SU-DHL-6 (cell line): Measurements from ENCODE around the gene CARD9.
"Not testable (repeated sequence)": the region's sequence is repeated elsewhere in the genome, so short reads cannot be mapped to it uniquely, and the experiment has no call there.

Source experiments
- H2AFZ ChIP-seq: fragments of 200-600 bp; sonication (generic); 2 replicates; pipeline ENCODE4 v1.6.1; 2014; ENCODE audit warnings: low read depth, mild to moderate bottlenecking, moderate library complexity, mixed read lengths, antibody characterized with exemption, low read length; ENCODE audit not compliant: severe bottlenecking
- H3F3A ChIP-seq: fragments of 200-600 bp; shearing (Covaris generic); 2 replicates; pipeline ENCODE4 v1.6.0; 2016; ENCODE audit warnings: antibody characterized with exemption, mild to moderate bottlenecking; ENCODE audit not compliant: insufficient read depth
- H3K27ac ChIP-seq: fragments of 200-600 bp; sonication (generic); 2 replicates; pipeline ENCODE4 v1.5.1; 2016; ENCODE audit warnings: low read depth, mild to moderate bottlenecking, low read length, moderate library complexity, mixed read lengths
- H3K27me3 ChIP-seq: fragments of 200-600 bp; sonication (generic), shearing (Covaris generic); 2 replicates; pipeline ENCODE4 v1.6.0; 2014; ENCODE audit warnings: mild to moderate bottlenecking, low read length
- H3K36me3 ChIP-seq: fragments of 200-600 bp; sonication (generic); 2 replicates; pipeline ENCODE4 v1.6.1; 2014; ENCODE audit warnings: mild to moderate bottlenecking, low read length, mixed read lengths
- H3K4me2 ChIP-seq: fragments of 300-600, 200-600 bp; shearing (Covaris generic), sonication (generic); 2 replicates; pipeline ENCODE4 v1.6.0; 2014; ENCODE audit warnings: low read length, low read depth, mild to moderate bottlenecking; ENCODE audit not compliant: poor library complexity, severe bottlenecking
- H3K4me3 ChIP-seq: fragments of 200-600 bp; sonication (generic); 2 replicates; pipeline ENCODE4 v1.5.1; 2014; ENCODE audit warnings: antibody characterized with exemption, low read length, mild to moderate bottlenecking, mixed read lengths; ENCODE audit not compliant: insufficient read depth, poor library complexity, severe bottlenecking
- H3K79me2 ChIP-seq: fragments of 200-600 bp; sonication (generic); 2 replicates; pipeline ENCODE4 v1.6.1; 2014; ENCODE audit warnings: mild to moderate bottlenecking, low read length, moderate library complexity; ENCODE audit not compliant: insufficient read depth
- H3K9ac ChIP-seq: fragments of 200-600 bp; sonication (generic); 2 replicates; pipeline ENCODE4 v1.7.0; 2014; ENCODE audit warnings: mild to moderate bottlenecking, low read length
- H3K9me2 ChIP-seq: fragments of 200-600 bp; sonication (generic); replicated peaks from 2 replicates; pipeline ENCODE4 v1.6.1; 2014; ENCODE audit warnings: low read length; ENCODE audit not compliant: insufficient read depth
- H3K9me3 ChIP-seq: fragments of 200-600 bp; sonication (generic); 2 replicates; pipeline ENCODE4 v1.6.1; 2014; ENCODE audit warnings: low read length, mixed read lengths; ENCODE audit not compliant: insufficient read depth
- H4K20me1 ChIP-seq: fragments of 200-600 bp; sonication (generic); 2 replicates; pipeline ENCODE4 v1.6.1; 2014; ENCODE audit warnings: low read depth, mild to moderate bottlenecking, antibody characterized with exemption, low read length, moderate library complexity, mixed read lengths
- EZH2phosphoT487 ChIP-seq: fragments of 200-600 bp; sonication (generic), shearing (Covaris generic); conservative IDR thresholded peaks from 2 replicates; pipeline ENCODE4 v1.6.1; 2018; ENCODE audit warnings: mild to moderate bottlenecking, antibody characterized with exemption, low read length, moderate library complexity, mixed read lengths
- TF ChIP-seq, protein P1 (sequence below): fragments of 200-600 bp; sonication (generic); IDR thresholded peaks from one replicate; pipeline ENCODE4 v1.5.1; 2017; ENCODE audit warnings: antibody characterized with exemption, mild to moderate bottlenecking, low read length, moderate library complexity; ENCODE audit not compliant: insufficient read depth, poor library complexity, severe bottlenecking

CARD9 gene

DNA sequence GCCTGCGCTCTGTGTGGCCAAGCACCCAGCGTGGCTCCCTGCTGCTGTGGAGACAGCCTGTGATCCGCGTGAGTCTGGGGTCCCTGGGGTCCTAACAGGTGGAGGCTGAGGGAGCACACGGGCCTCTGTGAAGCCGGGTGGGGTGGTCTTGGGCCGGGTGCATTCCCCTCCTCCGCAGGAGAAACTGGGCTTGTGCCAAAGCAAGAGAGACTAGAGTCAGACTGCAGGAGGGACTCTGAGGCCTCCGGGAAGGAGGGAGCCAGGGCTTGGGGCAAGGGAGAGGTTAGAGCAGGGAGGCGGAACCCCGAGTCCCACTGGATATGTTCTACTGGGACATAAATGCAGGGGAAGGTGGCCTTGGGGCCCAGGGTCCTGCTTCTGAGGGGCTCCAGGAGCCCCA, 20.4 kb downstream of the CARD9 start:
- Histone ChIP-seq H3K79me2 (no peaks in the 10 kb centered on the region), H3K4me3 (no peak overlapping the region), H3K9me3 (no peaks in the 10 kb centered on the region), H4K20me1 (no peaks in the 10 kb centered on the region), H3K27ac (no peak overlapping the region), H3K9ac (no peak overlapping the region), H3F3A (no peaks in the 10 kb centered on the region), H3K27me3 (no peaks in the 10 kb centered on the region), H3K36me3 (no peaks in the 10 kb centered on the region), H3K4me2 (no peak overlapping the region), H3K9me2 (no peaks in the 10 kb centered on the region), H2AFZ (no peak overlapping the region)
- TF ChIP-seq, protein P1, sequence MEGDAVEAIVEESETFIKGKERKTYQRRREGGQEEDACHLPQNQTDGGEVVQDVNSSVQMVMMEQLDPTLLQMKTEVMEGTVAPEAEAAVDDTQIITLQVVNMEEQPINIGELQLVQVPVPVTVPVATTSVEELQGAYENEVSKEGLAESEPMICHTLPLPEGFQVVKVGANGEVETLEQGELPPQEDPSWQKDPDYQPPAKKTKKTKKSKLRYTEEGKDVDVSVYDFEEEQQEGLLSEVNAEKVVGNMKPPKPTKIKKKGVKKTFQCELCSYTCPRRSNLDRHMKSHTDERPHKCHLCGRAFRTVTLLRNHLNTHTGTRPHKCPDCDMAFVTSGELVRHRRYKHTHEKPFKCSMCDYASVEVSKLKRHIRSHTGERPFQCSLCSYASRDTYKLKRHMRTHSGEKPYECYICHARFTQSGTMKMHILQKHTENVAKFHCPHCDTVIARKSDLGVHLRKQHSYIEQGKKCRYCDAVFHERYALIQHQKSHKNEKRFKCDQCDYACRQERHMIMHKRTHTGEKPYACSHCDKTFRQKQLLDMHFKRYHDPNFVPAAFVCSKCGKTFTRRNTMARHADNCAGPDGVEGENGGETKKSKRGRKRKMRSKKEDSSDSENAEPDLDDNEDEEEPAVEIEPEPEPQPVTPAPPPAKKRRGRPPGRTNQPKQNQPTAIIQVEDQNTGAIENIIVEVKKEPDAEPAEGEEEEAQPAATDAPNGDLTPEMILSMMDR, result no peak
- no peak for TF ChIP-seq EZH2phosphoT487

DNA sequence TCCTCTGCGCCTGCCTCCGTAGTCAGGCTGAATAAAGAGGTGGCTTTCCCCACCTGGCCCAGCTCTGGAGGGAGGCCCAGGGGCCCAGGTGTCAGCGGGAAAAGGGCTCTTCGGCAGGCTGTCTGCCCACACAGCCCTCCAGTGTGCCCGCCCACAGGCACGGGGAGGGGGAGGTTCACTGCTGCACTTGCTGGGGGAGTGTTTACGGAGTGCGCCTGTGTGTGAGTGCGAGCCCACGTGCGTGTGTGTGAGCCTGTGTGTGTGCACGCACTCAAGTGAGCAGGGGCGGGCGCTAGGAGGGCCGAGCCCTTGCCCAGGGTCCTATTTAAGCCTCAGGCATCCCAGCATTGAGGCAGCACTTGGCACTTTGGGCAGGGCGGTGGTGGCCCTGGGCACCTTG, 20.8 kb downstream of the CARD9 start:
- H3K9me2 ChIP-seq, result no peaks in the 10 kb centered on the region
- no peaks in the 10 kb centered on the region for H4K20me1 ChIP-seq
- no peak overlapping the region for H3K9ac ChIP-seq
- no peak overlapping the region for H3K27ac ChIP-seq
- H3K9me3 ChIP-seq, result no peaks in the 10 kb centered on the region
- H3K4me3 ChIP-seq, result no peak overlapping the region
- no peaks in the 10 kb centered on the region for H3F3A ChIP-seq
- no peak overlapping the region for H3K4me2 ChIP-seq
- H3K36me3 ChIP-seq, result no peaks in the 10 kb centered on the region
- no peak for TF ChIP-seq EZH2phosphoT487
- TF ChIP-seq, protein P1, result no peak
- no peak overlapping the region for H2AFZ ChIP-seq
- no peaks in the 10 kb centered on the region for H3K79me2 ChIP-seq
- H3K27me3 ChIP-seq, result no peaks in the 10 kb centered on the region

DNA sequence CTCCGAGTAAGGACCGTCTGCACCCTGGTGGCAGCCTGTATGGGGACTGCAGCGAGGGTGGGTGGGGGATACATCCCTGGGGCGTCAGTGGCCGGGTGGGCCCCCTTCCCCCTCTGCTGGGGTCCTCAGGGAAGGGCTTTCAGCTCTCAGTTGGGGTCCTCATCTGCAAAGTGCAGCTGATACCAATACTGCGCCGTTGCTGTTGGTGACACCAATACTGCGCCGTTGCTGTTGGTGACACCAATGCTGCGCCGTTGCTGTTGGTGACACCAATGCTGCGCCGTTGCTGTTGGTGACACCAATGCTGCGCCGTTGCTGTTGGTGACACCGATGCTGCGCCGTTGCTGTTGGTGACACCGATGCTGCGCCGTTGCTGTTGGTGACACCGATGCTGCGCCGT, 21.6 kb downstream of the CARD9 start:
- H4K20me1 ChIP-seq, H3K9ac ChIP-seq, H2AFZ ChIP-seq, H3K27me3 ChIP-seq, H3K79me2 ChIP-seq, H3K36me3 ChIP-seq, H3F3A ChIP-seq, H3K4me2 ChIP-seq, H3K9me2 ChIP-seq, H3K4me3 ChIP-seq, H3K27ac ChIP-seq, H3K9me3 ChIP-seq: not testable (repeated sequence)

DNA sequence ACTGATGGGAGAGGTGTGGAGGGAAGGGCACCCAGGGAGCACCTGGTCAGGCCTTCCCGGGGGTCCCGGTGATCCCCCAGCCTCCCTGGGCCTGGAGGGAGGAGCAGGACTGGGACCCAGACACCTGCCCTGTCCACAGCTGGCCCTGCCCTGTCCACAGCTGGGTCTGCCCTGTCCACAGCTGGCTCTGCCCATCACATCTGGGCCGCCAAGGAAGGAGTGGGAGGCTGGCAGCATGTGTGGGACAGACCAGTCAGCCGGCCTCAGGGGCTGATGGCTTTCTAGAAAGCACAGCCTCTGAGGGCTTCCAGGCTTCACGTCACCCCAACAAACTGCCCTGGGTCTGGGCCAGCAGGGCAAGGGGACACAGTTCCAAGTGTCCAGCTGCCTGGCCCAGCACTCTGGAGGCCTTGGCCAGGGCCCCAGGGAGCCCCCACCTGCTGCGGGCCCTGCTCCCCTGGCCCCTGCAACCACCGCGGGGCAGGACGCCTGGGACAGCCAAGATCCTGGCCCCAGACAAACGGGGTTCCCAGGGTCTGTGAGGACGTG, 22.1 kb downstream of the CARD9 start:
- no peaks in the 10 kb centered on the region for H3K9me2 ChIP-seq
- no peaks in the 10 kb centered on the region for H3F3A ChIP-seq
- no peaks in the 10 kb centered on the region for H3K79me2 ChIP-seq
- H3K36me3 ChIP-seq, result no peaks in the 10 kb centered on the region
- H3K9me3 ChIP-seq, result no peaks in the 10 kb centered on the region
- no peak overlapping the region for H3K27ac ChIP-seq
- no peak overlapping the region for H3K4me3 ChIP-seq
- H4K20me1 ChIP-seq, result no peaks in the 10 kb centered on the region
- H3K27me3 ChIP-seq, result no peaks in the 10 kb centered on the region
- no peak for TF ChIP-seq EZH2phosphoT487
- TF ChIP-seq, protein P1, result no peak
- H3K9ac ChIP-seq, result no peak overlapping the region
- no peak overlapping the region for H2AFZ ChIP-seq
- H3K4me2 ChIP-seq, result no peak overlapping the region
